NAMALWA (cell line): Measurements from ENCODE around the gene LRIG2.
"Not testable (repeated sequence)": the region's sequence is repeated elsewhere in the genome, so short reads cannot be mapped to it uniquely, and the experiment has no call there.

Experiments used
- DNase-seq: peaks from one replicate; pipeline ENCODE4 v3.0.0-alpha.2; 2015; ENCODE audit warnings: low spot score

LRIG2 gene

GRCh38 chr1:113072757-113073478, at the start of gene LRIG2:
TSS of gene LRIG2 (plus strand) at chr1:113073198. CDS start at chr1:113073407, 209 bp downstream.
- DNase-seq: peak; percentile 99

- DNase-seq: not testable (repeated sequence)
Observed at GRCh38 chr1:113023316-113023715, 49.7 kb upstream of the LRIG2 start.

- DNase-seq: no peak
Observed at GRCh38 chr1:113027007-113027406, 46.0 kb upstream of the LRIG2 start.

- DNase-seq: no peak
Observed at GRCh38 chr1:113027449-113027848, 45.5 kb upstream of the LRIG2 start.

GRCh38 chr1:113029822-113030221, 43.2 kb upstream of the LRIG2 start:
- no peak for DNase-seq

GRCh38 chr1:113031171-113031933, 41.6 kb upstream of the LRIG2 start:
- no peak for DNase-seq

- no peak for DNase-seq
Observed at GRCh38 chr1:113035086-113035485, 37.9 kb upstream of the LRIG2 start.

- DNase-seq: no peak
Observed at GRCh38 chr1:113036639-113037321, 36.2 kb upstream of the LRIG2 start.

GRCh38 chr1:113040041-113040440, 33.0 kb upstream of the LRIG2 start:
- no peak for DNase-seq

- no peak for DNase-seq
Observed at GRCh38 chr1:113040718-113041412, 32.1 kb upstream of the LRIG2 start.

- DNase-seq: no peak
Observed at GRCh38 chr1:113041569-113042284, 31.3 kb upstream of the LRIG2 start.

GRCh38 chr1:113042285-113043143, 30.5 kb upstream of the LRIG2 start:
- DNase-seq: peak; percentile 58

GRCh38 chr1:113043144-113043488, 29.9 kb upstream of the LRIG2 start:
- DNase-seq: not testable (repeated sequence)

GRCh38 chr1:113046569-113046968, 26.4 kb upstream of the LRIG2 start:
- no peak for DNase-seq

GRCh38 chr1:113048064-113048463, 24.9 kb upstream of the LRIG2 start:
- DNase-seq: no peak

GRCh38 chr1:113053344-113054126, 19.5 kb upstream of the LRIG2 start:
- no peak for DNase-seq

- DNase-seq: no peak
Observed at GRCh38 chr1:113055570-113055969, 17.4 kb upstream of the LRIG2 start.

GRCh38 chr1:113057006-113057405, 16.0 kb upstream of the LRIG2 start:
- peak; percentile 28 for DNase-seq

- no peak for DNase-seq
Observed at GRCh38 chr1:113058941-113059706, 13.9 kb upstream of the LRIG2 start.
